Stimulated activated CD4-positive, alpha-beta T cell treated with anti-CD3 and anti-CD28 coated beads, Interleukin-15, amount 100 ng/mL, for 24 hours (primary cell): Measurements from ENCODE around the gene PLXNB2.
"Not testable (repeated sequence)": the region's sequence is repeated elsewhere in the genome, so short reads cannot be mapped to it uniquely, and the experiment has no call there.

Source experiments
- DNase-seq: peaks from one replicate; pipeline ENCODE4 v3.0.0-alpha.2; 2020

The PLXNB2 gene

DNA sequence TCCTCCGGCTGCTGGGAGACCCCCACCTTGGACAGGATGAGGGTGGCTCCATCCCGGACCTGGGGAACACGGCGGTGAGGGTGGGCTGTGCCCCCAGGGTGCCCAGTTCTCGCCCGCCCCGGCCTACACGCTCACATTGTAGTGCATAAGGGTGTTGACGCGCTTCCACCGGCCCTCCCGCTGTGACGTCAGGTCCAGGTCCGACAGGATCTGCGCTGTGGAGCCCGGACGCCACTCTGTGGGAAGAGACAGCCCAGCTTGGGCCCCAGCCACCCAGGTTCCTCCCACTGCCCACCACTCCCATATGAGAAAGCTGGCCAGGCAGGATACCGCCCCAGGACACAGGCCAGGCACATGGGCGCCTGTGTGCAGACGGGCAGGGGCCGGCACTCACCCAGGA, 29.0 kb downstream of the PLXNB2 start:
- no peak for DNase-seq

DNA sequence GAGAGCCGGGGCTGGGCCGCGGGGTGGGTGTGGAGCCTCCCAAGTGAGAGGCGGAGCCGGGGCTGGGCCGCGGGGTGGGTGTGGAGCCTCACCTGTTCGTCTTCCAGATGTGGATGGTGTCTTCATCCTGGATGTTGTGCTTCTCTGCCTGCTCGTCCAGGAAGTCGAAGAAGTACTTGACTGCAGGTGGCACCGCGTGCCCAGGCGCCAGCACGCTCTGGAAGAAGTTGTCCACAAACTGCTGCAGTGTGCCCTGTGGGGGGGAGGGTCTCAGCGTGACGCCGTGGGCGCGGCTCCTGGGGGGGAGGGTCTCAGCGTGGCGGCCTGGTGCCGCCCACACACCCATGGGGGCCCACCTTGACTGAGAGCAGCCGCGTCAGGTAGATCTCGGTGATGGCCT, 29.7 kb downstream of the PLXNB2 start:
- DNase-seq, result no peak

DNA sequence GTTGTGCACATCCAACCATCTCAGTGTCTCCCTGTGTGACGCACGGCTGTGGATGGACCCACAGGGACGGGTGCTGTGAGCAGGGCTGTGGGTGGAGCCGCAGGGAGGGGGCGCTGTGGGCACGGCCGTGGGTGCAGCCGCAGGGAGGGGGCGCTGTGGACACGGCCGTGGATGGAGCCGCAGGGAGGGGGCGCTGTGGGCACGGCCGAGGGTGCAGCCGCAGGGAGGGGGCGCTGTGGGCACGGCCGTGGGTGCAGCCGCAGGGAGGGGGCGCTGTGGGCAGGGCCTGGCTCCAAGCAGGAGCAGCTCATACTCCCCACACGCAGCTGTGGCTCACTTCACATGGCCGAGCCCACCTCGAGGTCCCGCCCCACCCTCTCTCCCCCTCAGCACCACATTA, 31.3 kb downstream of the PLXNB2 start:
- DNase-seq, result peak; percentile 62

DNA sequence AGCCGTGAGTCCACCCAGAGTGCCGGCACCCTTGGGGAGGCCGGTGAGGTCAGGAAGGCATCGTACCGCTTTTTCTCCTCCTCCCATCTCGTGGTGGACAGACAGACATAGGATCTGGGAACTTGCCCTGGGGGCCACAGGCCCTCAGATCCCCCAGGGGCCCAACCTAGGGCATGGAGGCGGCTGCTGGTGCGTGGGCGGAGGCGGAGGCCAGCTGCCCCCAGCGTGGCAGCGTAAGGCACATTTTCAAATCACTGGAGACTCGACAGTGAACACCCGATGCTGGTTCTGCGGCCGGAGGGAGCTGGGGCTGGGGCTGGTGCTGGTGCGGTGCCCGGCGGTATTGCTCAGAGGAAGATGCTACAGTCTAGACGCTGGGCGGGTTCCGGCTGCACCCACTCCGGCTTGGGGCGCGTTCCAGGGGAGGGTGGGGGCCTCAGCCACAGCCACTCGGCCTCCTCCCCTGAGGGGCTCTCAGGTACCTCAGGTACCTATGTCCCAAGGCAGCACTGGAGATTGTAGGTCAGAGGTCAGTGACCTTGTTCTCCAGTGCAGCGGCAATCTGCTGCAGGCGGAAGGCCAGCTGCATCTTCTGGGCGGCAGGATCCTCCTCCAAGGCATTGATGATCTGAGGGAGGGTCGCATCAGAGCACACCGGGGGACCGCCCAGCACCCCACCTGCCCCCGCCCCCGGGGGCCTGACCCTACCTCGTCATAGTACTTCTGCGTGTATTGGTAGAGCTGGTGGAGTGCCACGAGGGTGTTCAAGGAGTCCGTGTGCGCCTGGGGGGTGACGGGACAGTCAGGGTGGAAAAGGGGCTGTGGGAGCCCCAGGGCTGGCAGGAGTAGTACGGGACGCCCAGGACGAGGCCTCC, 32.0 kb downstream of the PLXNB2 start:
- no peak for DNase-seq

DNA sequence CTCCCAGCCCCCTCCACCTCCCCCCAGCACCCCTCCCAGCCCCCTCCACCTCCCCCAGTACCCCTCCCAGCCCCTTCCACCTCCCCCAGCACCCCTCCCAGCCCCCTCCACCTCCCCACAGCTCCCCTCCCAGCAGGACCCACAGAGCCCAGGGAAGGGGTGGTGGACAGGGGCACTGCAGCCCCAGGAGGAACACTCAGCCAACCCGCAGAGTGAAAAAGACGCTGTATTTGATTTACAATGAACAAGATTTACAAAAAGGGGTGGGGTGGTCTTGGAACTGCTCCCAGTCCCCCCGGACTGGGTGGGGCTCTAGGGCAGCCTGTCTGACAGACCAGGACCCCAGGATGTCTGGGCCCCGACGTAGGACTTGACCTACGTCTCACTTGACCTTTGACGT, 32.7 kb downstream of the PLXNB2 start:
- no peak for DNase-seq

DNA sequence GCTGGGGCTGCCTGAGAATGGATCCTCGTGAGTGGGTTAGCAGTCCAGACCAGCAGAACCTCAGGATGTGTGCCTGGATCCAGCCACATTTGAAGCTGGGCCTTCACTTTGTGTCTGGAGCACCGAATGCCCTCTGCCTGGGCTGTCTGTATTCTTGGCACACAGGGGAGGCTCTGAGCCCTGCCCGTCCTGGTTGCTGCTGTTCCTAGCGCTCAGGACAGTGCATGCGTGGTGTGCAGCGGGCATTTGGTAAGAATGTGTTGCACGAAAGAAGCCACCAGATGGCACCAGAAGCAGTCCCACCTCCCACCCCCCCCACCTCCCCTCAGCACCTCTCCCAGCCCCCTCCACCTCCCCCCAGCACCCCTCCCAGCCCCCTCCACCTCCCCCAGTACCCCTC, 33.1 kb downstream of the PLXNB2 start:
- peak; percentile 62 for DNase-seq

DNA sequence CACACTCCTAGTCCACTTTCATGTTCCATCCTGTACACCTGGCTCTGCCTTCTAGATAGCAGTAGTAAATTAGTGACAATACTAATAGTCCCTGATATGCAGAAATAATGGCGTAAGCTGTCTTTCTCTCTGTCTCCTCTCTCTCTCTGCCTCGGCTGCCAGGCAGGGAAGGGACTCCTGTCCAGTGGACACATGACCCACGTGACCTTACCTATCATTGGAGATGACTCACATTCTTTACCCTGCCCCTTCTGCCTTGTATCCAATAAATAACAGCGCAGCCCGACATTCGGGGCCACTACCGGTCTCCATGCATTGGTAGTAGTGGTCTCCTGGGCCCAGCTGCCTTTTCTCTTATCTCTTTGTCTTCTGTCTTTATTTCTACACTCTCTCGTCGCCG, 33.7 kb downstream of the PLXNB2 start:
- not testable (repeated sequence) for DNase-seq

DNA sequence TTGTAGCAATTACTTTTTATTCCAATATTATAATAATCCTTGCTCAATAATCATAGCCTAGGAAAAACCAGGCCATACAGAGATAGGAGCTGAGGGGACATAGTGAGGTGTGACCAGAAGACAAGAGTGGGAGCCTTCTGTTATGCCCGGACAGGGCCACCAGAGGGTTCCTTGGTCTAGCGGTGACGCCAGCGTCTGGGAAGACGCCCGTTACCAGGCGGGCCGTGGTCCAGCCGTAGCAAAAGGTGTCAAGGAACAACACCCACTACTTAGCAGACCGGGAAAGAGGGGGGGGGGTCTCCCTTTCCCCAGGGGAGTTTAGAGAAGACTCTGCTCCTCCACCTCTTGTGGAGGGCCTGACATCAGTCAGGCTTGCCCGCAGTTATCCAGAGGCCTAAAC, 34.1 kb downstream of the PLXNB2 start:
- not testable (repeated sequence) for DNase-seq

DNA sequence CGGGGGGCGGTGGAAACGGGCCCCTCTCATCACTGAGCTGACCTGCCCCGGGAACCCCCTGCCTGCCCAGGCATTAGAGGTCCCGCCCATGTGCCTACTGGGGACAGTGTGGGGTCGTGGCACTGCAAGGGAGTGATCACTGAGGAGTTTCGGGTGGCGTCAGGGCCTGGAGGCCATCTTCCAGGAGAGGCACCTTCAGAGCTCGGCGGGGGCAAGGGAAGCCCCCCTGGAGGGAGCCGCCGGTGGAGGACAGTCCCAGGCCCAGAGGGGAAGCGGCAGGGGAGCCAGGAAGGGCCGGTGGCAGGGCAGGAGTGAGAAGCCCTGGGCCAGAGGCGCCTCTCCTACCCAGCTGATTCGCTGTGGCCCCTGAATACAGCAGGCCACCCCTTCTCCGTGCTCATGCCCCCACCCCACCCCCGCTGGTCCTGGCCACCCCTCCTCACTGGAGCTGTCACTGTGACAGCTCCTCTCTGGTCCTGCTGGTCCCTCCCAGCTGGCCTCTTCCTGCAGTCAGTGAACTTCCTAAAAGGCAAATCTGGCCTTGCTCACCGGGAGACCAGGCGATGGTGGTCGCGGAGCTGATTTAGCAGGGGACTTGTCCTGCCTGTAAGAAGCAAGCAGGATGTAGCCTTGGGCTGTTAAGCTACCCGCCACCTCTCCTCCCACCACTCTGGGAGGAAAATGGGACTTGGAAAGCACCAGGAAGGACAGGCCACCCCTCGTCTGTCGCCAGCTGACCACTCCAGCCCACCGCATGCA, 35.2 kb downstream of the PLXNB2 start:
- DNase-seq, result no peak

DNA sequence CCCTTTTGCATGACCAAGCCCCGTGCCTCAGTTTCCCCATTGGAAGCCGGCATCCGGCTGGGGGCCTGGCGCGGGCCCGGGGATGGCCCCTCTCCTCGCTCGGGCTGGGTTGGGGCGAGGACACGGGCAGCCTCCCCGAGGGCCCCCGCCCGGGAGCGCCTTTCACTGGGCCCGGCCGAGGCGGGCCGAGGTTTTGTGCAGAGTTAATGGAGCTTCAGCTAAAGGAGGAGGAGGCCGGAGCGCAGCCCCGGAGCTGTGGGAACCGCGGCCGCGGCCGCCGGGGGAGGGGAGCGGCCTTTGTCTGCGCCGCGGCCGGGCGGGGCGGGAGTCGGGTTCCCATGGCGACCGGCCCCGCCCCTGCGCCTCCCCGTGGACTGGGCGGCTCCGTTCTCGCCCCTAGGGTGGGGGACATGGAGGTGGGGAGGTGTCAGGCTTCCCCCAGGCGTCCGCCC, 35.9 kb downstream of the PLXNB2 start:
- DNase-seq, result peak; percentile 77

DNA sequence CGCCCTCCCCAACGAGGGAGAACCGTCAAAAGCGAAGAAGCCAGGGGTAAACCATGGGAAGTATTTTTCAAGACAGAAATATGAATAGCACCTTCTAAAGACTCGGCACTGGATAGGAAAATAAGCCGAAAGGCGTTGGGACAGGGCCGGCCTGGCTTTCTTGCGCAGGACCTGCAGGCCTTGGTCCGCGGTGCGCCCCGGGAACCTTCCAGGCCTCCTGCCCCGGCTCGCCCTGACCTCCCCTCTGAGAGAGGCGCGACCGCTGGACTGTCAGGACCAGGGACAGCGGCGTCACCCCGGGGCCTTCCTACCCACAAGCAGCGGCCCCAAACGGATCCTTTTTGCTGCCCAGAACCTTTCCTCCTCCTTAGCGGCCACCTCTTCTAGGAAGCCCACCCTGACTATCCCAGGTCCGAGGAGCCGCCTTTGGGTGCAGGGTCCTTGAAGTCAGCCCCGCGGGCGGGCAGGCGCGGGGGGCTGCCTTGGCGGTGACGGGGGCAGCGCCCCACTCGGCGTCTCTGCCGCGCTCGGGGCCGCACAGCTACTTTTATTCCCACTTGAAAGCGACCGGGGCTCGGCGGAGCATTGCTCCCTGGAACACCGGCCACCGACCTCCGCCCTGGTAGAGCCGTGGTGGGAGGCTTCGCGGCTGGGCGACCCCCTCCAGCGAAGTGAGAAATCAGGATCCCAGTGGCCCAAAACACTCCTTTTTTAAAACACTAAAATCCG, 36.6 kb downstream of the PLXNB2 start:
- DNase-seq, result peak; percentile 73

DNA sequence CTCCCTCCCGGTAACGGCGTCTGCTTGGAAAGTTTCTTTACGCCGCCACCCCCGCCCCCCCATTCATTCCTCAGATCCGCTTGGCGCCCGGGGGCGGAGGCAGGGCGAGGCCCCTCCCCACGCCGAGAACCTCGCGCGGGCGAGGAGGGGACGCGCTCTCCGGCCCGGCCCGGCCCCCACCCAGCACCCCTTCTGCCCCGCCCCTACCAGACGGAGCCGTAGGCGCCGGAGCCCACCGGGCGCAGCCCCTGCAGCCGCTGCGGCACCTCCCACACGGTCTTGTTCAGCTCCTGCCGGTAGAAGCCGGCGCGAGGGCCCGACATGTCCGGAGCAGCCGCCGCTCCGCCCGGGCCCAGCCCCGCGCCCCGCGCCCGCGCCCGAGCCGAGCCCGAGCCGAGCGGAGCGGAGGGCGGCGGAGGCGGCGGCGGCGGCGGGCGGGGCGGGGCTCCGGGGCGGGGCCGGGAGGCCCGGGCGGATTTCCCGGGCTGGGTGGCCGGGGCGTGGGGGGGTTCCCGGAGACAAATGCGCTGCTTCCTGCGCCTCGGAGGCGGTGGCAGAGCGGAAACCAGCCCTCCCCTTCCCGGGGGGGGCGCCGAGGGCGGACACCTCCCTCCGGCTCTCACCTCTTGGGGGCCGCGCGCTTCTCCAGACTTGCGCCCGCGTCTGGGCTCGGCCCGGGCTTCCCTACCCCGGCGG, 37.3 kb downstream of the PLXNB2 start, which contains the start of gene MAPK11:
Gene MAPK11, minus strand, starts transcription at position 411 of the 696 bp plus-strand sequence. Its CDS starts 88 bp downstream, at position 323.
- peak; percentile 81 for DNase-seq

DNA sequence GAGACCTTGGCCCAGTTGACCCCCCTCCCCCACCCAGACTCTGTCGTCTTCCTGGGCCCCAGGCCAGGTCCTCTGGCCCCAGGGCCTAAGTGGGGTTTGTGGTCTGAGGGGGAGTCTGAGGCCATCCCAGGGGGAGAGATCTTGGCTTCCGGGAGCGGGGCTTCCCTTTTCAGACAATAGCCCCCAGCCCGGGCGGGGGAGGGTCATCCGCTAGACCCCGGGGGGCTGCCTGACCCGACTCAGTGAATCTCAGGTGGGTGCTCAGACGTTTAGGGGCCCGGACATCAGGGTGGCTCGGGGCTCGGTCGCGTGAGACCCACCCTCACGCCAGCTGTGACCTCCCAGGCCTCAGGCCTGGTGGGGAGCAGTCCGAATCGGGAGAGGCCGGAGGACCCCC, 37.9 kb downstream of the PLXNB2 start:
- no peak for DNase-seq

DNA sequence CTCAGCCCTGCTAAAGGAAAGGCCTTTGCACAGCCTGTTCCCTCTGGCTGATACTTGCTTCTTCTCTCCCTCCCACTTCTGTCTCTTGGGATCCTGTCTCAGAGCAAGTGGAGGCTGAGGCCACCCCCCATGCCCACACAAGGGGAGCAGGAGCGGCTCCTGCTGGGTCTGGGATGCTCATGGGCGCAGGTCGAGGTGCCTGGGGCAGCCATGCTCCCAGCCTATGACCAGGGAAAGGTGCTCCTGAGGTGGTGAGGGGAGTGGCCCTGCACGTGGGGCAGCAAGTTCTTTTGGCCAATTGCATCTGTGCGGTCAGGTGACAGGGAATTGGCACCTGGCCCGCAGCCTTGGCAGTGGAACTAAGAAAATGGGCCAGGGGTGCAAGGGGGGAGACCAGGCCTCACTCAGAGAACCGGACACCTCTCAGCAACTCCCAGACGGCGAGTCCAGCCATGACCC, 38.8 kb downstream of the PLXNB2 start:
- no peak for DNase-seq

DNA sequence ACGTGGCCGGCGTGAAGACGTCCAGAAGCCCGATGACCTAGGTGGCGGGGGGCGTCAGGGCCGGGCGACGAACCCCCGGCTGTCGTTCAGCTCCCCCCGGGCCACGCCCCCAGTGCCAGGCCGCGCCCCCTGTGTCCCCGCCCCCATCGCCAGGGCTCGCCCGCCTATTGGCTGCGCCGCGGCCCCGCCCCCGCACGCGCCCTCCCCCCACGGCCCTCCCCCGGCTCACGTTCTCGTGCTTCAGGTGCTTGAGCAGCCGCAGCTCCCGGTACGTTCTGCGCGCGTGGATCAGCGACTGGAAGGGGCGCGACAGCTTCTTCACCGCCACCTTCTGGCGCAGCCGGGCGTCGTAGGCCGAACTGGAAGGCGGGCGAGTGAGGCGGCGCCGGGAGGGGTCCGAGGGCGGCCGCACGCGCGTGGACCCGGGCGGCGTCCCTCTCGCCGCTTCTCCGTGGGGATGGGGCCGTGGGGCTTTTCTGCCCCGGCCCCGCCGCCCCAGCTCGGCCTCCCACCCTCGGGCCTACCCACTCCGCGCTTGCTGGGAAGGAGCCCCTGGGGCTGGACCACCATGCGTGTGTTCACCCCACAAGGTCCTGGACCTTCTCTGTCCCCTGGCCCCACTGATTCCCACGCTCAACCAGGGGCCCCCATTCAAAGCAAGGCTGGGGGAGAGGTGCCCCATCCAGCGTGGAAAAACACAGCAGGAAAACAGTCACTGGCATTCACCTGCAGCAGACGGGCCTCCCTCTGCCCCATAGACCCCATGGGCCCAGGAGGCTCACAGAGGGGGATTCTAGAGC, 39.7 kb downstream of the PLXNB2 start:
- peak; percentile 69 for DNase-seq

DNA sequence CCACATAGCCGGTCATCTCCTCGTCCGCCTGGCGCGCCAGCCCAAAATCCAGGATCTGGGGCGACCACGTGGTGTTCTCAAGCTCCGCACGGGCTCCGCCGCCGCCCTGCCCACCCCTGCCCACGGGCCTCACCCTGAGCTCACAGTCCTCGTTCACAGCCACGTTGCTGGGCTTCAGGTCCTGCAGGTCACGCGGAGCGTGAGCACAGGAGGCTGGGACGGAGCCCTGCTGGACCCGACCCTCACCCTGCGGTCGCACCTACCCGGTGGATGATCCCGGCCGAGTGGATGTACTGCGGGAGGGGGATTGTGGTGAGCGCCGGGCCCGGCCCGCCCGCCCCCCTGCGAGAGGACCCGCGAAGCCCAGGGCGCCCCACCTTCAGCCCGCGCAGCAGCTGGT, 40.5 kb downstream of the PLXNB2 start:
- no peak for DNase-seq

DNA sequence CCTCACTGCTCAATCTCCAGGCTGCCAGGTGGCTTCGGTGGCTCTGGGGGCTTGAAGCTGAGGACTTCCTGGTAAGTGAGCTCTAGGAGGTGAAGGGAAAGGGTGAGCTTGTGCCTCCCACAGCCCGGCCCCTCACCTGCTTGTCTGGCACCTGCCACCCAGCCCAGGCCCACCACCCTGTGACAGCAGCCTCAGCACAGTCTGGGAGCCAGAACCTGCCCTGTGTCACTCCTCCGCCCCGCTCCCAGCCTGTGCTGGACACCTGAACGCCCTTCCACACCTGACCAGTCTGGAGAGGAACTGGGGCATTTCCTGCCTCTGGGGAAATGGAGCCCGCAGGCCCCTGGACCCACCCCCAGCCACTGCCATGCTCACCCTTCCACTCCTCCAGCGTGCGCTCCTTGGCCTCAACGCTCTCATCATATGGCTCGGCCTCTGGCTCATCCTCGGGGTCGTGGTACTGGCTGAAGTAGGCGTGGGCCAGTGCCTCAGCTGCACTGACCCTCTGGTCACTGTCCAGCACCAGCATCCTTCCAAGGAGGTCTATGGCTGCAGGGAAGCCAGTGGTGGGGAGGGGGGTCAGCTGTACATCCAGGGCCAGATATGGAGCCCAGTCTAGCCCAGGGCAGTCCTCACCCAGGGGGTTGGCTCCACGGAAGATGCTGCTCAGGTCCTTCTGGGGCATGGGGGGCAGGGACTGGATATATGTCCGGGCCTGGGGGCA, 42.3 kb downstream of the PLXNB2 start:
- DNase-seq, result no peak

DNA sequence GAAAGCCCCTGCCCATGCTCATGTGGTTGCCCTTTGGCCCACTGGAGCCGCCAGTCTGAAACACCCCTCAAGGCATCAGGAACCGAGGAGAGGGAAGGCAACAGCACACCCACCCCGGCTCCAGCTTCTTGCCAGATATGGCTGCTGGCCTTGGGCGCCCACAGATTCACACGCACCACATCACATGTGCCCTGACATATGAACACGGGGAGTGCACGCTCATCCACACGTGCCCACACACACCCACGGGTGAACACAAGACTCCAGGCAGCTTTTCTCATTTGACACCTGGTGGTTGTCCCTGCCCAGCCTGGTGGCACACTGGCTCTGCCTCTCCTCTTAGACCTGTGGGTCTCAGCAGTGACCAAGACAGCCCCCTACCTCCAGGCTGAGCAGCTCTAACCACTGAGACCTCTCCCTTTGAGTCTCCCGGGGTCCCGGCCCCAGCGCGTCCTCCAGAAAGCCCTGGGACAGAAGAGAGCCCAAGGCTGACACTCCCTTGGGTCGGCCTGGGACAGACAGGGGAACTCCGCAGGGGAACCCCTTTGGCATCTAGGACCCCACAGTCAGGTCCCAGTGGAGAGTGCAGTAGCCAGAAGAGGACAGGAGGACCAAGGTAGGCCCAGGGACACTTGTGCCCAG, 43.2 kb downstream of the PLXNB2 start:
- no peak for DNase-seq

DNA sequence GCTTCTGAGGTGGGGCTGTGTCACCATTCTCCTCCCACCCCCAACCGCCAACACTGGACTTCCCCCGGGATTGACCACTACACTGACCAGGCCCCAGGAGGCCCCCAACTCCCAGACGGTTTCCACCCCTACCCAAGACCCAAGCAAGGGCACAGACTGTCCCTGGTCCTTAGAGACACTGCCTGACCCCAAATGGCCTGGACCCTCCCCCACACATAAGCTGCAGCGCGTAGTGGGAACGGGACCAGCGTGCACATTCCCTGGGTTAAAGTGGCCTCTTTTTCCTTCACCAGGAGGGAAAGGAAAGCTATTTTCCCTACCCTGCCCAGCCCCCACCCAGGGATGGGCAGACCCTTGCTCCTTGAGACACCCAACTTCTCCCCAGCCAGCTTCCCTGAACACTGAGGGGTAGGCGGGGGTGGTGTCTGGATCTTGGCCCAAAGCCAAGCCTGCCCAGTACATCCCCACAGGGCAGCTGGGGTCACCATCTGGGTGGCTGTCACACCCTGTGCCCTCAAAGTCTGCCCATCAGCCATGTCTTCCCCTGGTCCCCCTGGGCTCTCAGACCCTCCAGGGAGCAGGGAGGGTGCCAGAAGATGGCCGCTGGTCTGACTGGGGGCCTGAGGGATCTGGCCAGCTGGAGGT, 44.4 kb downstream of the PLXNB2 start:
- DNase-seq, result no peak

DNA sequence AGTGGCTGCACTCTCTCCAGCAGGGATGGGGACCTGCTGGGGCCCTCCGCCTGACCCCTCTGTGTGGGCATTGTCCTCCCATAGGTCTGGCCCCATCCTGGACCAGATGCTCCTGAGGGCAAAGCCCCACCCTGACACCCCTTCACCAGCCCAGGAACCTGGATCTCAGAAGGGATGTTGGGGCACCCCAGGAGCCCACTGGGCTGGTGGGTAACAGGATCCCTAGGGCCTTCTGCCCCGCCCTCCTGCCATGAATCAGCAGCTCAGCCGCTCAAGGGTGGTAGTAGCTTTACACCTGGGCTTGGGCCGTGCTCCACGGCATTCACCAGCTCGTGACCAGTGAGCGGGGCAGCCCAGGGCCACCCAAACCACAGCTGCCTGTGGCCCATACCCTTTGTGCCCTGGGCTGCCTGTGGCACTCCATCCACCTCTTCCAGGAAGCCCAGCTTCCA, 45.0 kb downstream of the PLXNB2 start:
- peak; percentile 38 for DNase-seq
